ENCODE data around the gene PPP1R37.

DNA sequence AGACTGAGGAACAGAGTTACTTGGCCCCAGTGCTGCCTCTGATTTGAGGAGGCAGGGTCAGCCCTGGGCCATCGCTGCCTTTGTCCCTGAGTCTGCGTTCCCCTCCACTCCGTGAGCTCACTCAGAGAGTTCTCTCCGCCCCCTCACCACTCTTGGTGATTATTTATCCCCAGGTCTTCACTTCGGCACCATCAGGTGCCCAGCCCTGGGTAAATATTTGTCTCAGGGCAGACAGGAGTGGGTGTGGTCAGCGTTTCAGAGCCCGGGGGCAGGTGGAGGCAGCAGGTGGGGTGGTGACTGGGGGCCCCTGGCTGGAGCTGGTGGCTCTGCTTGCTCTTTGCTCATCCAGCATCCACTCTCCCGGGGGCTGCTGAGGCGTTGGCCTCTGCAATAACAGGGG lies 20.6 kb downstream of the PPP1R37 start:
- TF ChIP-seq, protein P1, sequence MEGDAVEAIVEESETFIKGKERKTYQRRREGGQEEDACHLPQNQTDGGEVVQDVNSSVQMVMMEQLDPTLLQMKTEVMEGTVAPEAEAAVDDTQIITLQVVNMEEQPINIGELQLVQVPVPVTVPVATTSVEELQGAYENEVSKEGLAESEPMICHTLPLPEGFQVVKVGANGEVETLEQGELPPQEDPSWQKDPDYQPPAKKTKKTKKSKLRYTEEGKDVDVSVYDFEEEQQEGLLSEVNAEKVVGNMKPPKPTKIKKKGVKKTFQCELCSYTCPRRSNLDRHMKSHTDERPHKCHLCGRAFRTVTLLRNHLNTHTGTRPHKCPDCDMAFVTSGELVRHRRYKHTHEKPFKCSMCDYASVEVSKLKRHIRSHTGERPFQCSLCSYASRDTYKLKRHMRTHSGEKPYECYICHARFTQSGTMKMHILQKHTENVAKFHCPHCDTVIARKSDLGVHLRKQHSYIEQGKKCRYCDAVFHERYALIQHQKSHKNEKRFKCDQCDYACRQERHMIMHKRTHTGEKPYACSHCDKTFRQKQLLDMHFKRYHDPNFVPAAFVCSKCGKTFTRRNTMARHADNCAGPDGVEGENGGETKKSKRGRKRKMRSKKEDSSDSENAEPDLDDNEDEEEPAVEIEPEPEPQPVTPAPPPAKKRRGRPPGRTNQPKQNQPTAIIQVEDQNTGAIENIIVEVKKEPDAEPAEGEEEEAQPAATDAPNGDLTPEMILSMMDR (IDR thresholded peaks at IDR 0.05): no peak
- TF ChIP-seq POLR2A (IDR thresholded peaks at IDR 0.05): no peak

Data from uterus (tissue), 2 donors.